GM18873 (cell line): Measurements from ENCODE around the gene CHST15.
A peak's percentile ranks its signal among the peaks of the same experiment; 100 is the strongest.
"Not testable (repeated sequence)": the region's sequence is repeated elsewhere in the genome, so short reads cannot be mapped to it uniquely, and the experiment has no call there.

Experiments used
- ATAC-seq: cut with Tn5 transposase; IDR thresholded peaks from one replicate; pipeline ENCODE4 v1.9.1; 2021; ENCODE audit warnings: mild to moderate bottlenecking, moderate library complexity, moderate number of reproducible peaks; ENCODE audit not compliant: unreplicated experiment, low FRiP score

The CHST15 gene

DNA sequence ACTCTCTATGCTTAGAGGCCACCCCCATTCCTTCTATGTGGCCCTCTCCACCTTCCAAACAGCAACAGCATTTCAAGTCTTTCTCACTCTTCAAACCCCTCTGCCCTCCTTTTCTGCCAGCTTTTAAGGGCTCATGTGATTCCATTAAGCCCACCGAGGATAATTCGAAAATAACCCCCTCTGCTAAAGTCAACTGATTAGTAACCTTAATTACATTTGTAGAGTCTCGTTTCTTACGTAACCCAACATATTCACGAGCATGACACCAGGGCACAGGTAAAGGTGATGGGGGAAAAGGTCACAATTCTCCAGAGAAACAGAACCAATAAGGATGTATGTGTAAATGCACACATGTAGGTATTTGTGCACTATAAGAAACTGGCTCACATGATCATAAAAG lies 6.7 kb upstream of the CHST15 start:
- no peak for ATAC-seq

DNA sequence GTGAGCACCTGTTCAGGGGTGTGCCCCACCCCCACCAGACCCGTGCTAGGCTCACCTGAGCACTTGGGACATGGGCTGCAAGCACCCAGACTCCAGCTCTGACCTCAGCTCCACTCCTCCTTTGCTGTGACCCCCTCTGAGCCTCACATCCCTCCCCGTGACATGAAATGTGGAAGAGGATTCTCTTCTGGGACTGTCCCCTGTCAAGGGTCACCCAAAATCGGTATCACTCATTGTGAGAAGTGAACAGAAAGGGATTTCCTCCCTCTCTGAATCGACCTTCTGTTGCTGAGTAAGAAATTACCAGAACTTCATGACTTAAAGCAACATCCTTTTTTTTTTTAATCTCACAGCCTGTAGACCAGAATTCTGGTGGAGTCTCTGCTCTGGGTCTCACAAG lies 6.2 kb upstream of the CHST15 start:
- peak; percentile 42 for ATAC-seq

DNA sequence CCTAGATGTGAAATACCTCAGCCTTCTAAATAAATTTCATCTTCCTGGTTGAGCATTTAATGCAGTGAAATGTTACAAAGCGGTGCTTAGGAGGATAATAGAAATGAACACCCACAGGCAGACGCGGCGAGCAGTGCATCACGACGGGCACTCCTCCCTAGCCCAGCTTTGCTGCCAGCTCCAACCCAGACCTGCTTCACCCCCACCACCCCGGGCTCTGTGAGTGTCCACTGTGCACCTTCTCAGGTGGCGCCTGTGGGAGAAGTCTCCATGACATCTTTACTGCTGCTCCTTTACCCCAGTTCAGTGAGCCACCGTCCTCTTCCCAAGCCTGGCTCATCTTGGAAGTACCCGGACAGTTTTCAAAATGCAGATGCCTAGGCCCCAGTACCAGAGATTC lies 5.2 kb upstream of the CHST15 start:
- no peak for ATAC-seq

DNA sequence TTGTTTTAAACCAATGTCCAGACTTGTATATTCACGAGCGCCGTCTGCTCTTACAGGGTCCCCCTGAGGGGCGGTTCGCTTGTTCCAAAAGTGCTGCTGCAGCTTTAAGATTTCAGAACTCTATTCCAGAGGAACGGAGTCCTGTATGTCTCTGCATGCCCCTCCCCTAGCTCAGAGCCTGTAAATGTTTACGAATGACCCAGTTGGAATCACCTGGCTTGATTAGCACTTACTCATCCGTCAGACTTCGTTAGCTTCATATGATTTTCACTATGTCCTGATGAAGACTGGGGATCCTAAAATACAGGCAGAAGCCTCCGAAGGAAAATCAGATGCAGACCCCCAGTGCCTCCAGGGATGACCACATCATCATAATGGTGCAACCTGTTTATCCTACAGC lies 4.5 kb upstream of the CHST15 start:
- no peak for ATAC-seq

DNA sequence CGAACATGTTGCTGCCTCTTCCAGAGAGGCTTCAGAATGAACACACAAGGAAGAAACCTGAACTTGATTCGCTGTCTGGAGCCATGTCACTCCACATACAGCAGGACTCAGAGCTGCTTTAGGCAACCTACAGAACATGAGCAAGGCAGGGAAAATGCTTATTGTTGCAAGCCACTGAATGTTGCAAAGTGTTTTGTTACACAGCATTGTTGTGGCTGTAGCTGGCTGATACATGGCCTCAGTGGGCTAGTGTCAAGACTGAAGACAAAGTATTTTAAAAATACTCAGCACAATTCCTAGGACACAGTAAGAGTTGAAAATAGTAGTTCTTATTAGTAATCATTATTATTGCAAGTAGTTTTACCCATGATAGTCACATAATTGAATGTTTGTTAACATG lies 3.1 kb upstream of the CHST15 start:
- ATAC-seq, result no peak

DNA sequence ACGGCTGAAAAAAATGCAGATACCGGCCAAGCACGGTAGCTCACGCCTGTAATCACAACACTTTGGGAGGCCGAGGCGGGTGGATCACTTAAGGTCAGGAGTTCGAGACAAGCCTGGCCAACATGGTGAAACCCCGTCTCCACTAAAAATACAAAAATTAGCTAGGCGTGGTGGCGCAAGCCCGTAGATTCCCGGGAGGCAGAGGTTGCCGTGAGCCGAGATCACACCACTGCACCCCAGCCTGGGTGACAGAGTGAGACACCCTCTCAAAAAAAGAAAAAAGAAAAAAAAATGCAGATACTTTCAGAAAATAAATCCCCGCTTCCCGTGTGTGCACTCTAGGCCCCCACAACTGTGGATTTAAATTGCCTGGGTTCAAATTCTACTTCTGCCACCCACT lies 2.4 kb upstream of the CHST15 start:
- not testable (repeated sequence) for ATAC-seq

DNA sequence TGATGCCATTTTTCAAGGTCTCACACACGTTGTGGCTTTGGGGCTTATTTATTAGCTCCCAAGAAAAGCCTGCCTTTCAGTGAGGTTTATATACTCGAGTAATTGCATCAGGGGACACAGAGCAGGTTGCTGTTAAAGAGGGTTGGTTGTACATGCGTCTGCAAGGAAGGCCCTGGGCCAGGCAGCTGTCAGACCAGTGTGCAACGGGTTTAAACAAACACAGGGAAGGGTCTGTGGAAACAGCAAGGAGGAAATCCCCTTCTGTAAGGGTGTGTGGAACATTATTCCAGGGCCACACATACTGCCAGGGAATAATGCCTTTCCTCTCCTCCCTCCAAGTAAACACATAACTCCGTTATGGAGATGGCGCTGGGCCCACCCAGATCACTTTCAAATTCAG lies 1.7 kb upstream of the CHST15 start:
- ATAC-seq, result no peak

DNA sequence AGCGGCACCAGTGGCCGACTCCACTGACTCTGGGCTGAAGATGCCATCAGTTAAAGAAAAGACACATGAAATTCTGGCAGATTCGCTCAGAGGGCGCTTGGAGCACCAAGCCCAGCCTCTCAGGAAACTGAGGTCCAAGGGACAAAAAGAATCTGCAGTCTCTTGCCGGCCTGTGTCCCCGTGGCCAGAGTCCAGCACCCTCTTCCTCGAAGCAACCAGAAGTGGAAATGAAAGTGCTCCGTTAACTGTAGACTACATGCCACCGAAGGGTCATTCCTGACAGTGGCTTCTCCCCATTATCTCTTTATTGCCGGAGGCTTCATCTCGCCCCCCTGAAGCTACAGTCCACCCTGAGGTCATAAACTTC lies 1.0 kb upstream of the CHST15 start:
- no peak for ATAC-seq

DNA sequence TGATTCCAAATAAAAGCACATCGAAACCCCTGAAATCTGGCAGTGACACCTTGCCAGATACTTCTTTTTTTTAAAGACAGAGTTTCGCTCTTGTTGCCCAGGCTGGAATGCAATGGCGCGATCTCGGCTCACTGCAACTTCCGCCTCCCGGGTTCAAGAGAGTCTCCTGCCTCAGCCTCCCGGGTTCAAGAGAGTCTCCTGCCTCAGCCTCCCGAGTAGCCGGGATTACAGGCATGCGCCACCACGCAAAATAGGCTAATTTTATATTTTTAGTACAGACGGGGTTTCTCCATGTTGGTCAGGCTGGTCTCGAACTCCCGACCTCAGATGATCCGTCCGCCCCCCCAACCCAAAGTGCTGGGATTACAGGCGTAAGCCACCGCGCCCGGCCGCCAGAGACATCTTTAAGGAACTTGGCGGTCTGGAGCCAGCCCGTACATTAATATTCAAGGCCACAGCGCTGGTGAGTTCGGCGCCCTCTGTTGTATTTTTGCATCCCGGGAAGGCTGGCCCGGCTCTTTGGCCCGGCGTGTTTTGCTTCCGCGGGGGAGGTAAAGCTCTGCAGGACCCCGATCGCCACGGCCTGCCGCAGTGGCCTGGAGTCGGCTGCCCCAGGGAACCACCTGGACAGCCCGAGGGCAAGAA lies 498 bp upstream of the CHST15 start:
- ATAC-seq, result not testable (repeated sequence)

DNA sequence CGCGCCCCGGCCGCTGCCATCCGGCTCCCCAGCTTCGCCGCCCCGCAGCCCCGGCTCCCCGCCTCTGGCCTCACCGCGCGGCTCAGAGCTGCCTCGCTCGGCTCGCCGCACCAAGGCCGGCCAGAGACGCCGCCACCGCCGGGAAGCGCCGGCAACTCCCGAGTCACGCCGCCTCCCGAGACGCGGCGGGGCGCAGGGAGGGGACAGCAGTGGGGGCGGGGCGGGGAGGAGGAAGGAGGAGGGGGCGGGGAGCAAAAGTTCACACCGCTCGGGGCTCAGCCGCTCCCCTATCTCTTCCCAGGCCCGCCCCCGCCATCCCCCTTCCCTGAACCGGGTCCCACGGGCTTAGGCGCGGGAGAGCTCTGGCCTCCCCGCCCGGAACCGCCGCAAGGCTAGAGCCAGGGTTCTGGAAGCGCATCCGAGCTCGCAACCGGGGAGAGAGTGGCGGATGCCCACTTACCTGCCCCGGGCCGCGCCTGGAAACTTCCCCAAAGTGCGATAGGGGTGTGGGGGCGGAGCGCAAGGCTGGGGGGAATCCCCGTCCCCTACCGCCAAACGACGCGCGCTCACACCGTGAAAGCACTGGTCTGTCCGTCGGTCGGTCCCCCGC lies 1.0 kb downstream of the CHST15 start:
- no peak for ATAC-seq

DNA sequence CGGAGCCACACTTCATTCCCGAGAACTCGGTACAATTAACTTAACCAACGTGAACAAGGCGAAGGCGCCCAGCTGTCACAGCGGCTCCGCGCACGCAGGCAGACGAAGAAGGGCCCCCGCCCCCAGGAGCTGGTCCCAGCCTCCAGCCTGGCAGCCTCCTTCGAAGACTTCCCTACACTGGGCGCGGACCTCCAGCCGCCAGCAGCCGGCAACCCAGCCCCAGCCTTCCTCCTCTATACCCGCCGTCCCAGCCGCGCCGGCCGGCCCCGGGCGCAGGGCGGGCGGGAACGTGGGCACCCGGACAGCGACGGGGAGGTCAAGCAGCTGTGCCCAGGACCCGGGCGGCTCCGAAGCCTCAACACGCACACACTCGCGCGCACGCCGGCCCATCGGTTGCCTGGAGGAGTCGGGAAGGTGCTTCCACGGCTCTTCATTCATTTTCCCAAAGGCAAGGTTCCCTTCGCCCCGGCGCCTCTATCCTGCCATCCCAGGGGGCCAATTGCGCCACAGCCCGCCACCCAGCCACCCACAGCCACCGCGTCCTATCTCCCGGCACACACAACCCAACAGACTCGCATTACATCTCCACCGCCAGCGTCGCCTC lies 1.6 kb downstream of the CHST15 start:
- ATAC-seq, result no peak

DNA sequence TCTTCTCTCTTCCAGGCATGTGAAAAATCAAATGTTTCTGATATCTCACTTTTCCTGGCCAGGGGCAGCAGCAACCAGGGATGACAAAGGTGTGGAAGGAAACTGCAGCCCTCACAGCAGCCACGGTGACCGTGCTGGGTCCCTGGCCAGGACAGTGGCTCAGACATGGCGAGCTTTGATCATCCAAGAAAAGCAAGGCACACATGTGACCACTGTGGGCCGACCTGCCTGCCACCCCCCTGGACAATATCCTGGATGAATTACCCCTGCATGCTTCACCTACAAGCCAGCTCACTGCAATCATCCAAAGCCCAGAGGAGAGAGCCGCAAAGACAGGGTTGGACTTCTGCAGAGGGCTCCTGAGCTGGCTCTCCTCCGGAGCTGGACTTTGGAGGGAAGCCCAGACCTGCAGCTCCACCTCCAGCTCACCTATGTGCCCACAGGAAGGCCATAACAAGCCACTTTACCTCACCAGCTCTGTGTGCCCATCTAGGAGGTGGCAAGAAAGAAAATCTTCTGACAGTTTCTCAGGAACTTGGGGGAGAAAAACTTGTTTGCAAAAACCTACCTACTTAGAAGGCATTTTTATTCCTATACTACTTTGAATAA lies 2.7 kb downstream of the CHST15 start:
- ATAC-seq, result no peak

DNA sequence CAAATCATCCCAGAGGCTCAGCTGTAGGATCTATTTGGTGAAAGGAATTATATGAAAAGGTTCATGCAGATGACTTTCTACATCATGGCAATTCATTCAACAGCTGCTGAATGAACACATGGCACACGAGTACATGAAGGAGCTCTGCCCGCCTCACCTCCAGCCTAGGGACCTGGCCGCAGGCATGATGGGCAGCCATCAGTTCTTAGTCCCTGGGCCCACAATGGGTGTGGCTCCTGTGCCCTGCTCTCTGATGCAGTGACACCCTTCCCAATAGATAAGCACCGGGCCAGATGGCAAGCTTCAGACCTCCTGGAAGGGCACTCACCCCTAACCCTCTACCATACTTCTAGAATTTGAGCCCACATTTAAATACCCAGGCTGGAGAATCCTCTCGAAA lies 3.5 kb downstream of the CHST15 start:
- no peak for ATAC-seq

DNA sequence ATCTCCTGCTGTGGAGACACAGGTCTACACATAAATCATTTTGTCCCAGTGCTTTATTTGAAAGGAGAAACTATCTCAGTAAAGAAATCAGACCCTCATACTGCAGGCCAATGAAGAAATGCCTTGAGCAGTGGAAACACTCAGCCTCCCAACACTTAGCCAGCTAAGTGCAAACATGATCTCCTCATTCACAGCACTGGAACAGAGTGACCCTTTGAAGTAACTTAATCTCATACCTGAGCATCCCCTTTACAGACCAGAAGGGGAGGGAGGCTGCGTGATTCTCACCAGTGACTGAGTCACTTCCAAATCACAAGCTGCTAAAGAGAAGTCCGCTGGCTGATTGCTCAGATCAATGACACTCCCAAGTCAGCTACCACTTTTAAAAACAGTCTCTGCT lies 4.5 kb downstream of the CHST15 start:
- ATAC-seq, result no peak

DNA sequence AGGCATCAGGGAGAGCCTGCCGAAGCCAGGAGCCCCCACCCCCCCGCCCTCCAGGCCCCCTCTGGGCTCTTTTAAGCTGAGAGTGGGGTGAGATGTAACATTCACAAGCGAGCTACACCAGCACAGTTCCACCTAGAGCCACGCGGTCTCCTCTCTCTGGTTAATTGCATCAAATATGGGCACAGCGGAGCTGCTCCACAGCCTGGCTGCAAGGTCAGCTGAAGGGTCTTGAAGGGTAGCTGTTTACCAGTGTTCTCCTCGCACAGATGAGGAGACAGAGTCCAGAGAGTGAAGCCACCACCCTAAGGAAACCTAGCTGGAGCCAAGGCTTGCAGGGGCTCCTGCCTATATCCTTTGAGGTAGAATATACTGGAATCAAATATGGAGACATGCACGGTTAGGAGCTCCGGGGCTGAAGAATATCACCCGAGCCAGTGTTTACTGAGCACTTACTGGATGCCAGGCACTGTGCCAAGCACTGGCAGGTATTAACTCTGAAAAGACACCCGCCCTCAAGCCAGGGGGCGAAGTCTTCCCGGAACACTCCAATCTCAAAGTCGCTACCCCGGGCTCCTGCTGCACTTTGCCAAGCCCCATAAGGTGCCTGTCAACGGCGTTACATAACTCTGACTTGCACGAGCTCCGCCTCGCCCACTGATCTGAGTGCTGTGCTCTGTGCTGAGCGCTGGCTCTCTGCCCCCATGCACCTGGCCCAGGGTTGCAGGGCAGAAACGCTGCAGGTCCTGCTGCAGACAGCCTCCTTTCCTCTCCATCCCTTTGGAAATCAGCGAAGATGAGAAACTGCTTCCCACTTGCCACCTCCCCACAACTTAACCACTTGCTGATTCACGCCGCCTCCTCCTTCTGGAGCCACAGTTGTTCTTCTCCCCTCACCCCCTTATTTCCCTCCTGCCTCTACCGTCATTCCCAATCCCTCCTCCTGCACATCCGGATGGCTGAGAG lies 5.4 kb downstream of the CHST15 start:
- ATAC-seq, result no peak

DNA sequence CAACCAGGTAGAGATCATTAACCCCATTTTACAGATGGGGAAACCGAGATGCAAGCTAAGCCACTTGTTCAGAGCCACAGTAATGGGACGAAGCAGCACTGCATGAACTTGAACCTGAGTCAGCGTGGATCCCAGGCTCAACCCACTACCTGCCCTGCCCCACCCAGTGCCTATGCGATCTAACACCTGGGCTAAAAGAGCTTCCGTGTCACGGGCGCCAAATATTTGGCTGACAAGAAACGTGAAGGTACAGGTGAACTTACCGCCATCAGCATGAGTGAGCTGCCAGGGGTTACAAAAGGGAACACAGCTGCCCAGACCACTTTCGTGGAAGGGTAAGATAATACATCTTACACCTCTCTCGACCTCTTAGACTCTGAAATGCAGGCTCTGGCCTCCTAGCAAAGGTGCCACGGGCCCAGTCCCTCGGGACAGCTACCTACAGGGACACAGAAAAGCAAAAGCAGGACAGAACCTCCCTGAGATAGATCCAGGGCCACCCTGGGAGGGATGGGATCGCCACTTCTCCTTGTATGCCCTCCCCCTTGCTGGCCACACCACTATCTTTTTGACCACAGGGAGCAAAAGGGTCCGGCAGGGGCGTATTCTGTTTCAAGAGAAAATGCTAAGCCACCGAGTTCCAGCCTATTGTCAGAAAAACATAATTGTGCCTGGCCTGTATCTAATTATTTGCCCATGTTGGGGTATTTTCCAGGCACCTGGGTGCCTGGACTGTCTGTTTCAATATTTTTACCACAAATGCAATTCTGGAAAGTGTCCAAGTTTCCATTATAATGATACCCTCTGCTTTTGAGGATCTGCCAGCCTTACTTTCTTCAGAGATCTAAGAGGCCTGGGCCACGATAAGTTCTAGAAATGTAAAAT lies 6.4 kb downstream of the CHST15 start:
- ATAC-seq, result no peak

DNA sequence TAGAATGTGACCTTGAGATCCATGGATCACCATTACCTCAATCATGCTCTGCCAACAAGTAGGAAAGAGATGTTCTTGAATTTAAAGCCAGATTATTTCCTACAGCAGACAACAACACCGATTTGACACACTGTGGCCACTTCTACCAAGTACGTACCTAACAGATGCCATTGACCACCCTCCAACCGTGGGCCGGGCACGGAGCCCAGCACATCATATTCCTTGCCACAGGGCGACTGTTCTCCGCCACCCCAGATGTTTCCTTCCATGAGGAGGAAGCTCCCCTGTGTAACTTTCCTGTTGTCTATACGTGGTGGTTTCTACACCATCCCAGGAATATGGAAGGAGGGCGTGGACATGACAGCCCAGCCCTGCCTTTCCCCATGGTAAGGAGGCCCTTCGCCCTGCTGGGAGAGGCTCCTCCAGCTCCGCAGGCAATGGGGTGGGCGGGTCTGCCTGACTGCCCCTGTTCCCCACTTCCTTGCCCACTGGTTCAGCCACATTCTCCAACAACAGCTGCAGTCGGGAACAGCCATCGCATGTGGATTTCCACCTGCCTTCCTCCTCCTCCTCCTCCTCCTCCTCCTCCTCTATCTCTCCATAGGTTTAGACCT lies 7.2 kb downstream of the CHST15 start:
- no peak for ATAC-seq

DNA sequence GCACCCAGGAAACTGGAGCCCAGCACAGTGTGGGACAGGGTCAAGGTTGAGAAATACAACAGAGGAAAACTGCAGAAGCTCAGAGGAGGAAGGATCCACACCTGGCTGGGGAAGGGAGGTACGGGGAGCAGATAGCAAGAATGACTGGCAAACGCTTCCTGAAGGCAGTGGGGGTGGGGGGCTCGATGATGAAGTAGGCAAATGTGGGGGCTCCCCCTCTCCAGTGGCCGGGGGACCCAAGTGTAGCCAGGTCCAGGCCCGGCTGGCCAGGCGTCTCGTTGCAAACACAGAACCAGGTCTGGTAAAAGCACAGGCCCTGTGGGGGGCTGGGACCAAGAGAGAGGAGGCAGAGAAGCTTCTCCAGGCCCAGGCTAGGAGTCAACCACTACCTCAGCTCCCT lies 7.7 kb downstream of the CHST15 start:
- no peak for ATAC-seq

DNA sequence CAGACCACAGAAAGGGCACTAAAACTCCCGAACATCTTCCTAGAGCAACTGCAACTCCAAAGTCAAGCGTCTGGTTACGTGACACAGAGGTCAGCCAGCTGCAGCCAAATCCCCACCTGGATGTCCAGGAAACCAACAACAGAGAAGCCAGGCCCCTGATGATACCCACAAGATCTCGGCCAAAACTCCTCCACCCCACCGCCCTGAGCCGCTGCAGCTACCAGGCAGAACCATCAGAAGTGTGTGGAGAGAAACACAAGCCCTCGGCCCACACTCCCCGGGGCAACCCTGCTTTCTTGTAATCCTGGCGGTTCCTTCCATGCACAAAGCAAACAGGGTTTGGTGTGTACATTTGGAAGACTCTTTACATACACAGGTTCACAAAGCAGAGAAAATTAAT lies 8.7 kb downstream of the CHST15 start:
- no peak for ATAC-seq
